Thyroid gland (tissue), 4 donors: ENCODE results near the gene DENND1C. TPM values are rescaled to one million over a fixed set of nuclear protein-coding genes. Genes with fewer than 3 reads are reported as not detected.

Source experiments
- DNase-seq, 2 donors: peaks; one replicate each; pipeline ENCODE4 v3.0.0-alpha.2; 2019
- H3K27ac ChIP-seq, 3 donors: fragments of 200-600 bp; sonication (generic); 1 replicate in 2 of 3; 2 replicates in 1 of 3; pipeline ENCODE4 v1.5.1; 2016 to 2019; ENCODE audit warnings: mild to moderate bottlenecking in 1 of 3, moderate library complexity in 1 of 3
- H3K27me3 ChIP-seq: fragments of 200-600 bp; sonication (generic); one replicate; pipeline ENCODE4 v1.5.1; 2019
- H3K36me3 ChIP-seq, 2 donors: fragments of 200-600 bp; sonication (generic); one replicate each; pipeline ENCODE4 v1.5.1; 2016 to 2019
- H3K4me1 ChIP-seq, 2 donors: fragments of 200-600 bp; sonication (generic); one replicate each; pipeline ENCODE4 v1.5.1; 2017 to 2019
- H3K4me3 ChIP-seq, 3 donors: fragments of 200-600 bp; sonication (generic); replicated peaks in 1 of 3; 1 replicate in 2 of 3; 2 replicates in 1 of 3; pipeline ENCODE4 v1.5.1; 2016; ENCODE audit warnings: mild to moderate bottlenecking in 1 of 3
- H3K9me3 ChIP-seq: fragments of 200-600 bp; sonication (generic); one replicate; pipeline ENCODE4 v1.5.1; 2017
- POLR2A ChIP-seq, 2 donors: fragments of 450-650 bp; IDR thresholded peaks; one replicate each; pipeline ENCODE4 v1.6.1; 2017; ENCODE audit warnings: antibody characterized with exemption in 2 of 2, mild to moderate bottlenecking in 2 of 2, moderate library complexity in 1 of 2
- WGBS, 2 donors: methylation state at CpG; one replicate each; pipeline ENCODE4 v1.1.5; 2017; 5-methylcytosine and 5-hydroxymethylcytosine counted together
- intact Hi-C: fragments of 100-400 bp; cut with DNase I; formaldehyde crosslinking; loops from one replicate; pipeline ENCODE4 v1.15.1; 2023
- small RNA-seq: library from RNA; depleted of rRNA; stranded (forward); fragments of <200 nt; gene quantifications from one replicate; pipeline ENCODE3, GENCODE V24; 2016
- total RNA-seq, 4 donors: library from RNA; depleted of rRNA; stranded (reverse); fragments of >200 nt; gene quantifications; one replicate each; pipeline ENCODE4 v1.2.3, GENCODE V29; 2016
- TF ChIP-seq, protein P1 (sequence below), 6 experiments: fragments of 200-600 bp in 3 of 6; fragments of 450-650 bp in 3 of 6; sonication (generic) in 3 of 6; IDR thresholded peaks; one replicate each; pipeline ENCODE4 v1.5.1; 2016 to 2019; ENCODE audit warnings: antibody characterized with exemption in 6 of 6, mild to moderate bottlenecking in 2 of 6, inconsistent platforms in 1 of 6, moderate library complexity in 1 of 6

DENND1C gene
- total RNA-seq, 4 donors from 2014 or later: 1.3 to 2.1 (median 1.8) TPM; not detected in 1

DNA sequence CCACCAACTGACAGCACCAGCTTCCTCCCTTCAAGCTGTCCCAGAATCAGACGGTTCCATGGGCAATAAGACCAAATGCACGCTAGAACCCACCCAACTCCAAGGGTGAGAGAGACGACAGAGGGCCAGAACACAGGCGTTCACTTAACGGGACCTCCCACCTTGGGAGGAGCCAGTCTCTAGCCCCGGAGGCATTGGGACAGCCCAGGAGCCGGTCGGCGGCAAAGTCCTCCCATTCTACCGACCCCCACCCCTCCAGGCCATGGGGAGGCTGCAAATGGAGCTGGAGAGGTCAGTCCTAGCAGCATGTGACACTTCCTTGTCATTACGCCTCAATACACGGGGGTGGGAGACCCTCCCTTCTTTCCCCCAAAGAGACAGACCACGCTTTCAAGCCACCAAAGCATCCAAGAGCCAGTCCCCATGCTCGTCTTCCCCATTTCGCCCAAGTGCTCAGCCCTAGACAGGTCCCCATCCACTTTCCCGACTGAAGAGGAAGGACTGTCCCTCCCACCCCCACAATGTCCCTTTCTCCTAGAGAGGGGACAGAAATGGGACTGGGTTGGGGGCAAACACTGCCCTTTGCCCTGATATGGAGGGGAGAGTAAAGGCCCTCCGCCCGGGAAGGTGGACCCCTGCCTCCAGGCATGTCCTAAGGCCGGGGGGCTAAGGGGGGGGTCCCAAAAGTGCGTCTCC, 57.9 kb downstream of the DENND1C start:
- Histone ChIP-seq H3K27me3 (no peaks in the 10 kb centered on the region), H3K4me3 (peak overlapping the region; percentile 63 to 89 (median 77)), H3K4me1 (peaks cover 12 to 24% of the 10 kb centered on the region in 2 donors), H3K27ac (peak overlapping the region in 2 of 3 donors; percentile 18 to 63), H3K9me3 (no peaks in the 10 kb centered on the region), H3K36me3 (peaks cover 25 to 27% of the 10 kb centered on the region in 2 donors)
- intact Hi-C loops: loop anchor here (10.0 kb wide), 1 partner anchor 49 kb away; the partner anchor contains the start of genes ALKBH7 and PSPN
- no peak for TF ChIP-seq POLR2A (IDR thresholded peaks at IDR 0.05)
- TF ChIP-seq, protein P1, sequence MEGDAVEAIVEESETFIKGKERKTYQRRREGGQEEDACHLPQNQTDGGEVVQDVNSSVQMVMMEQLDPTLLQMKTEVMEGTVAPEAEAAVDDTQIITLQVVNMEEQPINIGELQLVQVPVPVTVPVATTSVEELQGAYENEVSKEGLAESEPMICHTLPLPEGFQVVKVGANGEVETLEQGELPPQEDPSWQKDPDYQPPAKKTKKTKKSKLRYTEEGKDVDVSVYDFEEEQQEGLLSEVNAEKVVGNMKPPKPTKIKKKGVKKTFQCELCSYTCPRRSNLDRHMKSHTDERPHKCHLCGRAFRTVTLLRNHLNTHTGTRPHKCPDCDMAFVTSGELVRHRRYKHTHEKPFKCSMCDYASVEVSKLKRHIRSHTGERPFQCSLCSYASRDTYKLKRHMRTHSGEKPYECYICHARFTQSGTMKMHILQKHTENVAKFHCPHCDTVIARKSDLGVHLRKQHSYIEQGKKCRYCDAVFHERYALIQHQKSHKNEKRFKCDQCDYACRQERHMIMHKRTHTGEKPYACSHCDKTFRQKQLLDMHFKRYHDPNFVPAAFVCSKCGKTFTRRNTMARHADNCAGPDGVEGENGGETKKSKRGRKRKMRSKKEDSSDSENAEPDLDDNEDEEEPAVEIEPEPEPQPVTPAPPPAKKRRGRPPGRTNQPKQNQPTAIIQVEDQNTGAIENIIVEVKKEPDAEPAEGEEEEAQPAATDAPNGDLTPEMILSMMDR (IDR thresholded peaks at IDR 0.05): no peak
- WGBS, 2 donors: 1 to 3% methylated on average over 12 to 18 of the region's 20 CpGs
- DNase-seq: peak; percentile 53 to 59

GRCh38 chr19:6421075-6422014, 60.2 kb downstream of the DENND1C start:
- no peaks in the 10 kb centered on the region for H3K27me3 ChIP-seq
- no peak overlapping the region for H3K27ac ChIP-seq
- H3K4me1 ChIP-seq: peaks cover 12 to 24% of the 10 kb centered on the region in 2 donors
- intact Hi-C loops: loop anchor here (10.0 kb wide), 1 partner anchor 47 kb away; the partner anchor contains the start of genes ALKBH7 and PSPN
- H3K4me3 ChIP-seq: no peak overlapping the region
- no peaks in the 10 kb centered on the region for H3K9me3 ChIP-seq
- peaks cover 48 to 50% of the 10 kb centered on the region in 2 donors for H3K36me3 ChIP-seq
- no peak for DNase-seq
- TF ChIP-seq, protein P1 (IDR thresholded peaks at IDR 0.05): no peak
- no peak for TF ChIP-seq POLR2A (IDR thresholded peaks at IDR 0.05)
- 80 to 88% methylated on average over 13 to 17 of the region's 20 CpGs for WGBS, 2 donors

GRCh38 chr19:6418562-6418932, 63.0 kb downstream of the DENND1C start:
- Histone ChIP-seq H3K27me3 (no peaks in the 10 kb centered on the region), H3K4me3 (no peak overlapping the region), H3K4me1 (peaks cover 14 to 26% of the 10 kb centered on the region in 2 donors), H3K27ac (no peak overlapping the region), H3K36me3 (peaks cover 71 to 76% of the 10 kb centered on the region in 2 donors), H3K9me3 (no peaks in the 10 kb centered on the region)
- no peak for DNase-seq
- no peak for TF ChIP-seq POLR2A (IDR thresholded peaks at IDR 0.05)
- TF ChIP-seq, protein P1 (IDR thresholded peaks at IDR 0.05): no peak
- intact Hi-C loops: no loop called here
- WGBS, 2 donors: 90 to 96% methylated on average over 3 to 8 of the region's 19 CpGs

- 87 to 92% methylated on average over 16 to 24 of the region's 33 CpGs for WGBS, 2 donors
- intact Hi-C loops: no loop called here
- peaks cover 14 to 24% of the 10 kb centered on the region in 2 donors for H3K4me1 ChIP-seq
- H3K4me3 ChIP-seq: no peak overlapping the region
- peaks cover 71 to 76% of the 10 kb centered on the region in 2 donors for H3K36me3 ChIP-seq
- H3K27ac ChIP-seq: no peak overlapping the region
- H3K27me3 ChIP-seq: no peaks in the 10 kb centered on the region
- TF ChIP-seq POLR2A (IDR thresholded peaks at IDR 0.05): no peak
- TF ChIP-seq, protein P1 (IDR thresholded peaks at IDR 0.05): peak in 1 of 6 experiments; percentile 28
- peak in 1 of 2 donors; percentile 20 for DNase-seq
- no peaks in the 10 kb centered on the region for H3K9me3 ChIP-seq
These were observed 63.6 kb downstream of the DENND1C start for GRCh38 chr19:6417713-6418561.

Small RNA genes lying within 50 kb of the gene (small RNA-seq; reads per million reads assigned to genes)
- gene AC010503.2: not detected

Other genes starting within 250 kb of the DENND1C start
- 10 to 100 TPM; 19.2 to 35.0 (median 26.7) TPM for gene MLLT1, start 201.8 kb downstream of the DENND1C start, total RNA-seq
- gene ACER1, start 148.2 kb downstream of the DENND1C start, total RNA-seq: under 1 TPM in 1 of 4 donors, not detected in 3; 0.67 TPM
- 100 to 1,000 TPM in 1 of 4 donors, 10 to 100 TPM in 3; 44.6 to 108 (median 63.1) TPM for gene CLPP, start 120.3 kb downstream of the DENND1C start, total RNA-seq
- 100 to 1,000 TPM in 2 of 4 donors, 10 to 100 TPM in 2; 71.8 to 146 (median 91.4) TPM for gene ALKBH7, start 109.0 kb downstream of the DENND1C start, total RNA-seq
- gene PSPN, start 105.9 kb downstream of the DENND1C start, total RNA-seq: 1 to 10 TPM; 1.1 to 6.7 (median 2.6) TPM
- gene GTF2F1, start 88.6 kb downstream of the DENND1C start, total RNA-seq: 10 to 100 TPM; 50.8 to 57.0 (median 51.4) TPM
- 100 to 1,000 TPM in 3 of 4 donors, 10 to 100 TPM in 1; 92.9 to 141 (median 118) TPM for gene KHSRP, start 57.0 kb downstream of the DENND1C start, total RNA-seq
- gene SLC25A41, start 48.0 kb downstream of the DENND1C start, total RNA-seq: under 1 TPM in 1 of 4 donors, not detected in 3; 0.33 TPM
- gene SLC25A23, start 22.0 kb downstream of the DENND1C start, total RNA-seq: 100 to 1,000 TPM in 3 of 4 donors, 10 to 100 TPM in 1; 75.2 to 214 (median 152) TPM
- gene CRB3, start 17.5 kb downstream of the DENND1C start, total RNA-seq: 10 to 100 TPM; 21.0 to 65.2 (median 45.3) TPM
- under 1 TPM in 3 of 4 donors, not detected in 1; 0.22 to 0.67 (median 0.59) TPM for gene TUBB4A, start 20.5 kb upstream of the DENND1C start, total RNA-seq
- gene TNFSF9, start 49.2 kb upstream of the DENND1C start, total RNA-seq: under 1 TPM in 2 of 4 donors, not detected in 2; 0.45 to 0.54 TPM
- under 1 TPM in 1 of 4 donors, not detected in 3; 0.73 TPM for gene CD70, start 109.4 kb upstream of the DENND1C start, total RNA-seq
- gene TNFSF14, start 188.4 kb upstream of the DENND1C start, total RNA-seq: 1 to 10 TPM in 1 of 4 donors, under 1 TPM in 2, not detected in 1; 0.54 to 1.1 (median 0.63) TPM
- 100 to 1,000 TPM; 126 to 631 (median 350) TPM for gene C3, start 238.9 kb upstream of the DENND1C start, total RNA-seq